ENCODE measurements around the gene ZNF618.

DNA sequence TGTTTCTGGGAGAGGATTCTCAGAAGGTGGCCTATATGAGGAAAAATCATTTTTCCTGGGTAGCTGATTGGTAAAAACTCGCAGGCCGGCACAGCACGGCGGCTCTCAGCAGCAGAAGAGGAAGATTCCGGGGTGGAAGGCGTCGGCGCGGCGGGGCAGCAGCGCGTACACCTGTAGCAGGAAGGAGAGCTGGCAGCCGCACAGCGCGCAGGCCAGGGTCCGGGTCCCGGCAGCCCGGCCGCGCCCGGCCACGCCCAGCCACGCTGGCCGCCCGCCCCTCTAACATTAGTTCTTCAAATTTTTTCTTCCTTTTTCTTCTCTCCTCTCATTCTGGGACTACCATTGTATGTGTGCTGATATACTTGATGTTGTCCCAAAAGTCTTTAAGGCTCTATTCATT, 24.8 kb upstream of the ZNF618 start:
- TF ChIP-seq, protein P1, sequence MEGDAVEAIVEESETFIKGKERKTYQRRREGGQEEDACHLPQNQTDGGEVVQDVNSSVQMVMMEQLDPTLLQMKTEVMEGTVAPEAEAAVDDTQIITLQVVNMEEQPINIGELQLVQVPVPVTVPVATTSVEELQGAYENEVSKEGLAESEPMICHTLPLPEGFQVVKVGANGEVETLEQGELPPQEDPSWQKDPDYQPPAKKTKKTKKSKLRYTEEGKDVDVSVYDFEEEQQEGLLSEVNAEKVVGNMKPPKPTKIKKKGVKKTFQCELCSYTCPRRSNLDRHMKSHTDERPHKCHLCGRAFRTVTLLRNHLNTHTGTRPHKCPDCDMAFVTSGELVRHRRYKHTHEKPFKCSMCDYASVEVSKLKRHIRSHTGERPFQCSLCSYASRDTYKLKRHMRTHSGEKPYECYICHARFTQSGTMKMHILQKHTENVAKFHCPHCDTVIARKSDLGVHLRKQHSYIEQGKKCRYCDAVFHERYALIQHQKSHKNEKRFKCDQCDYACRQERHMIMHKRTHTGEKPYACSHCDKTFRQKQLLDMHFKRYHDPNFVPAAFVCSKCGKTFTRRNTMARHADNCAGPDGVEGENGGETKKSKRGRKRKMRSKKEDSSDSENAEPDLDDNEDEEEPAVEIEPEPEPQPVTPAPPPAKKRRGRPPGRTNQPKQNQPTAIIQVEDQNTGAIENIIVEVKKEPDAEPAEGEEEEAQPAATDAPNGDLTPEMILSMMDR (IDR thresholded peaks at IDR 0.05 in 4 of 5, conservative IDR thresholded peaks at IDR 0.05 in 1 of 5) = no peak
- TF ChIP-seq POLR2A (IDR thresholded peaks at IDR 0.05) = no peak
